Naive B cell (primary cell): Measurements from ENCODE around the gene IQUB. TPM values are rescaled to one million over a fixed set of nuclear protein-coding genes. Genes with fewer than 3 reads are reported as not detected.
A peak's percentile ranks its signal among the peaks of the same experiment; 100 is the strongest.
"Not testable (repeated sequence)": the region's sequence is repeated elsewhere in the genome, so short reads cannot be mapped to it uniquely, and the experiment has no call there.

Source experiments
- ATAC-seq, 2 donors: fragments of 150-1000 bp; cut with Tn5 transposase; 2 replicates each; pipeline ENCODE4 v1.10.0; 2021; ENCODE audit warnings: low read depth in 2 of 2, mild to moderate bottlenecking in 2 of 2, moderate library complexity in 2 of 2
- DNase-seq: peaks from one replicate; pipeline ENCODE4 v3.0.0; 2022
- H3K27ac Mint-ChIP-seq, 6 donors: one replicate each; pipeline ENCODE4 v1.8.0; 2020 to 2022; ENCODE audit warnings: mild to moderate bottlenecking in 6 of 6, mixed read lengths in 6 of 6, moderate library complexity in 5 of 6, inconsistent platforms in 2 of 6
- H3K27me3 Mint-ChIP-seq, 3 donors: one replicate each; pipeline ENCODE4 v1.8.0; 2021 to 2022; ENCODE audit warnings: mixed read lengths in 3 of 3, mild to moderate bottlenecking in 1 of 3
- H3K36me3 Mint-ChIP-seq, 2 donors: one replicate each; pipeline ENCODE4 v1.8.0; 2020 to 2022; ENCODE audit warnings: mixed read lengths in 2 of 2, inconsistent platforms in 1 of 2, mild to moderate bottlenecking in 1 of 2
- H3K4me1 Mint-ChIP-seq, 3 donors: one replicate each; pipeline ENCODE4 v1.8.0; 2020 to 2022; ENCODE audit warnings: mixed read lengths in 3 of 3, inconsistent platforms in 1 of 3, mild to moderate bottlenecking in 1 of 3, moderate library complexity in 1 of 3
- H3K4me3 Mint-ChIP-seq, 8 donors: one replicate each; pipeline ENCODE4 v1.8.0; 2020 to 2022; ENCODE audit warnings: mild to moderate bottlenecking in 8 of 8, mixed read lengths in 8 of 8, moderate library complexity in 8 of 8, inconsistent platforms in 2 of 8
- H3K9me3 Mint-ChIP-seq, 7 donors: one replicate each; pipeline ENCODE4 v1.8.0; 2020 to 2022; ENCODE audit warnings: mixed read lengths in 7 of 7, mild to moderate bottlenecking in 5 of 7, inconsistent platforms in 2 of 7, moderate library complexity in 1 of 7
- polyA plus RNA-seq, 6 donors: library from polyadenylated mRNA; unstranded; fragments of 300-500 nt; fragmentation: Illumina TruSeq; gene quantifications; one replicate each; pipeline ENCODE4 v1.2.3, GENCODE V29; 2021; ENCODE audit warnings: low read depth in 6 of 6

IQUB gene
- polyA plus RNA-seq, 6 donors from 2014 or later, result 0.08 TPM; not detected in 5

DNA sequence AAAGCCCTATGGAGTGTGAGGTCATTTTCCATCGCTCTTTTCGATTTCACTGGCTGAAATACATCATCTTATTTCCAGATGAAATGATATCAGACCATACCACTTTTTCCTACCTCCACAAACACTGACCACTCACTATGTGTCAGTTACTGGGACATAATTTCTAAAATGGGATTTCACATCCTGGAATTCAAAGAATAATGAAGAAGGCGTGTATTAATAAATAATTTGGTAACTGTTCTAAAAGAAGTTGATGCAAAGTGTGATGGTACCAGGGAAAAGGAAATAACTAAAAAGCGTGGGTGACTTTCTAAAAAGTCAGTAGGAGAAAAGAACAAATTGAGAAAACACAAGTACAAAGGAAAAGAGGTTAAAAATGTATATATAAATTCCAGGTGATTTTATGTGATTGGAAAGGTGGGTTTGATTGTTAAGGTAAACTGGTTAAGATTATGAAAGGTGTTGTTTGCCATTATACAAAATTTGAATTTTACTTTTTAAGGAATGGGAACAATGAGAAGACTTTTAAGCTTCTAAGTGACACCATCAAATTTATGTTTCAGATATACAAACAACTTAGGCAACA is 24.0 kb upstream of the IQUB start:
- no peaks in the 10 kb centered on the region for H3K36me3 Mint-ChIP-seq
- peaks cover under 1 to 8% (median 4%) of the 10 kb centered on the region in 3 donors for H3K4me1 Mint-ChIP-seq
- no peak overlapping the region for H3K4me3 Mint-ChIP-seq
- no peak for DNase-seq
- H3K27me3 Mint-ChIP-seq, result peaks cover 7 to 14% (median 10%) of the 10 kb centered on the region in 3 donors
- H3K9me3 Mint-ChIP-seq, result peaks cover 0 to 4% (median 0%) of the 10 kb centered on the region in 7 donors
- no peak for ATAC-seq
- no peak overlapping the region for H3K27ac Mint-ChIP-seq

- no peak within 1 kb of the TSS for H3K4me3 Mint-ChIP-seq
- H3K27ac Mint-ChIP-seq, result no peak within 1 kb of the TSS
- H3K27me3 Mint-ChIP-seq, result peaks cover 7 to 9% (median 7%) of the 10 kb centered on the region in 3 donors
- H3K36me3 Mint-ChIP-seq, result peaks cover 0 to 6% of the 10 kb centered on the region in 2 donors
- peaks cover 8 to 11% (median 11%) of the 10 kb centered on the region in 3 donors for H3K4me1 Mint-ChIP-seq
- DNase-seq (peak; percentile 96), ATAC-seq (peak; percentile 95 to 96)
- peaks cover 0 to 4% (median 0%) of the 10 kb centered on the region in 7 donors for H3K9me3 Mint-ChIP-seq
Measured at GRCh38 chr7:123557398-123558288, 23.2 kb upstream of the IQUB start, which contains the start of gene NDUFA5. Gene NDUFA5, minus strand, starts transcription at chr7:123557818. Its CDS starts 23 bp downstream, at chr7:123557795.

DNA sequence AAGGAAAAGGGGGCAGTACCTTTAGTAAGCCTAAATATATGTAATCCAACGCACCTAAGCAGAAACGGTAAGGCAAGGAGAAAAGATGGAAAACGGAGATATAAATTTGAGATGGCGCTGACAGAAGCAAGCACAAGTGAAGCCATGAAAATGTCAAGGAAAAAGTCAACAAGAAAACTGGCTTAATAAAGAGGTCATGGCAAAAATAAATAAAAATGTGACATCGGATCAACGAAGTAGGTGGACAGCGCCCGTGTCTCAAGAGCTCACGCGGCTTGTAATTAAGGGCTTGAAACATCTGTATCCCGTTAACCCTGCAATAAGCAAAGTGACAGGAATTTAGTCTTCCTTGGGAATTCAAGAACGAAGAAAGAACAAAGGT is 22.6 kb upstream of the IQUB start:
- peaks cover 5 to 9% (median 7%) of the 10 kb centered on the region in 3 donors for H3K27me3 Mint-ChIP-seq
- DNase-seq, result no peak
- peaks cover 9 to 12% (median 11%) of the 10 kb centered on the region in 3 donors for H3K4me1 Mint-ChIP-seq
- H3K27ac Mint-ChIP-seq, result no peak overlapping the region
- H3K4me3 Mint-ChIP-seq, result no peak overlapping the region
- H3K9me3 Mint-ChIP-seq, result peaks cover 0 to 4% (median 0%) of the 10 kb centered on the region in 7 donors
- H3K36me3 Mint-ChIP-seq, result peaks cover 0 to 8% of the 10 kb centered on the region in 2 donors
- ATAC-seq, result no peak

DNA sequence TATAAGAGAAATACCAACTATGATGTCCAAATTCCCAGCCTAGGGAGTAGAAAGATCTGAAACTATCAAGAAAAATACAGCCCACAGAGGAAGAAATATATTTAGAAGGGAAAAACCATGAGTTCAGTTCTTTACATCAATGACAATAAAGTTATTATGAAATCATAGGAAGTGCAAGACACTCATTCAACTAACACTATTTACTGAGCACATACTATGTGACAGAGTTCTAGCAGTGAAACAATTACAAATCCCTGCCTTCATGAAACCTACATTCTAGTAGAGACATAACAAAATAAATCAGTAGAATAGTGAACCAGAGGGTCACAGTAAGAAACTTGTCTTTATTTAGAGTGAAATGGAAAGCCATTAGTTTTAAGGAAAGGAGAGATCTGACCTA is 21.1 kb upstream of the IQUB start:
- DNase-seq, result no peak
- H3K4me3 Mint-ChIP-seq, result no peak overlapping the region
- ATAC-seq, result no peak
- peaks cover 0 to 4% (median 0%) of the 10 kb centered on the region in 7 donors for H3K9me3 Mint-ChIP-seq
- H3K27ac Mint-ChIP-seq, result no peak overlapping the region
- peaks cover 0 to 8% of the 10 kb centered on the region in 2 donors for H3K36me3 Mint-ChIP-seq
- no peaks in the 10 kb centered on the region for H3K27me3 Mint-ChIP-seq
- H3K4me1 Mint-ChIP-seq, result peaks cover 9 to 16% (median 11%) of the 10 kb centered on the region in 3 donors

DNA sequence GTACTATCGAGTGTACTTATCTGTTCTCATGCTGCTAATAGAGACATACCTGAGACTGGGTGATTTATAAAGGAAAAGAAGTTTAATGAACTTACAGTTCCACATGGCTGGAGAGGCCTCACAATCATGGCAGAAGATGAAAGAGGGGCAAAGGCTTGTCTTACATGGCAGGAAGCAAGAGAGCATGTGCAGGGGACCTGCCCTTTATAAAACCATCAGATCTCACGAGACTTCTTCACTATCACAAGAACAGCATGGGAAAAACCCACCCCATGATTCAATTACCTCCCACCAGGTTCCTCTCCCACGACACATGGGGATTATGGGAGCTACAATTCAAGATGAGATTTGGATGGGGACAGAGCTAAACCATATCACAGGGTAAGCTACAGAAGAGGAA is 18.8 kb upstream of the IQUB start:
- no peak for ATAC-seq
- Mint-ChIP-seq H3K4me1 (peaks cover 15 to 31% (median 24%) of the 10 kb centered on the region in 3 donors), H3K36me3 (peaks cover 12 to 13% of the 10 kb centered on the region in 2 donors), H3K4me3 (peak overlapping the region in 1 of 8 donors; percentile 37), H3K27me3 (no peaks in the 10 kb centered on the region), H3K27ac (no peak overlapping the region), H3K9me3 (peaks cover 0 to 4% (median 0%) of the 10 kb centered on the region in 7 donors)
- no peak for DNase-seq

- H3K27ac Mint-ChIP-seq, result no peak overlapping the region
- H3K9me3 Mint-ChIP-seq, result peaks cover 0 to 4% (median 0%) of the 10 kb centered on the region in 7 donors
- peaks cover 12 to 15% of the 10 kb centered on the region in 2 donors for H3K36me3 Mint-ChIP-seq
- H3K27me3 Mint-ChIP-seq, result no peaks in the 10 kb centered on the region
- peaks cover 15 to 32% (median 24%) of the 10 kb centered on the region in 3 donors for H3K4me1 Mint-ChIP-seq
- no peak overlapping the region for H3K4me3 Mint-ChIP-seq
- DNase-seq, result no peak
- ATAC-seq, result no peak
Measured at GRCh38 chr7:123552641-123553040, 18.2 kb upstream of the IQUB start.

GRCh38 chr7:123552134-123552533 is 17.7 kb upstream of the IQUB start:
- H3K27ac Mint-ChIP-seq, H3K27me3 Mint-ChIP-seq, H3K9me3 Mint-ChIP-seq, H3K4me3 Mint-ChIP-seq, ATAC-seq, DNase-seq: not testable (repeated sequence)
- H3K36me3 Mint-ChIP-seq, result peaks cover 12 to 15% of the 10 kb centered on the region in 2 donors
- peaks cover 15 to 32% (median 24%) of the 10 kb centered on the region in 3 donors for H3K4me1 Mint-ChIP-seq

GRCh38 chr7:123548406-123548805 is 14.0 kb upstream of the IQUB start:
- no peaks in the 10 kb centered on the region for H3K27me3 Mint-ChIP-seq
- ATAC-seq, result no peak
- peaks cover 12 to 15% of the 10 kb centered on the region in 2 donors for H3K36me3 Mint-ChIP-seq
- no peak for DNase-seq
- H3K4me1 Mint-ChIP-seq, result peaks cover 15 to 29% (median 24%) of the 10 kb centered on the region in 3 donors
- no peak overlapping the region for H3K4me3 Mint-ChIP-seq
- peaks cover 0 to 4% (median 0%) of the 10 kb centered on the region in 7 donors for H3K9me3 Mint-ChIP-seq
- H3K27ac Mint-ChIP-seq, result no peak overlapping the region

DNA sequence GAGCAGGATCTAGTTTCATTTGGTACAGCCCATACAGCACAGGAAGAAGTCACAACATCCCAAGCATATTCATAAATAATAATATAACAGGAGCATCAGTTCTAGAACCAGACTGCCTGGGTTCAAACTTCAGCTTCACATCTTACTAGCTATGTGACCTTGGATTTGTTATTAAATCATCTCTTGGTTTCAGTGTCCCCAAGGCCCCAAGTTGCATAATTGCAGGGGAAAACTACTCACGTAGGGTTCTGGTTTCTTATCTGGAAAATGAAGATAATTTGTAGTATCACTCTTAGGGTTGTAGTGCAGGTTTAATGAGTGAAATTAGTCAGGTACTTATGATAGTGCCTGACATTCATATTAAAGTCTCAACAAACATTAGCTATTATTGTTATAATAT is 5.5 kb upstream of the IQUB start:
- Mint-ChIP-seq H3K4me3 (no peak overlapping the region), H3K4me1 (peaks cover 3 to 10% (median 4%) of the 10 kb centered on the region in 3 donors), H3K36me3 (peaks cover 0 to 3% of the 10 kb centered on the region in 2 donors), H3K9me3 (no peaks in the 10 kb centered on the region), H3K27ac (peak overlapping the region in 1 of 6 donors; percentile 69), H3K27me3 (no peaks in the 10 kb centered on the region)
- ATAC-seq (no peak), DNase-seq (no peak)

DNA sequence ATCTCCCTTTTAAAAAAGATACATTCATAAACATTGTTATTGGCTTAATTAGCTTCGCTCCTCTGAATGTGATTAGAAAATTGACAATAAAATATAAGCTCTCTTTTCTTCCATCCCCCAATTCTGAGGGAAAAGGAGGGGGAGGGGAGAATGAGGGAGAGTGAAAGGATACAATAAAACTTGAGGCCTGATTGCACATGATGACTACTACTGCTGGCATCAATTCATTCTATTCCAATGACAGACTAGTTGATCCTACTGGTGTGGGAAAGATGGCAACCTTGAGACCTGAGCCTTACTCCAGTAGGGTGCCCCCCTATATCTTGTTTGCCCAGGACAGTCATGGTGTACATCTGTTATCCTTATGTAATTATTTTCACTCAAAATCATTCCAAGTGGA is 4.5 kb upstream of the IQUB start:
- H3K27ac Mint-ChIP-seq, result no peak overlapping the region
- H3K36me3 Mint-ChIP-seq, result peaks cover 0 to 3% of the 10 kb centered on the region in 2 donors
- H3K4me1 Mint-ChIP-seq, result peaks cover 11 to 19% (median 11%) of the 10 kb centered on the region in 3 donors
- DNase-seq (no peak), ATAC-seq (no peak)
- no peaks in the 10 kb centered on the region for H3K9me3 Mint-ChIP-seq
- H3K4me3 Mint-ChIP-seq, result no peak overlapping the region
- H3K27me3 Mint-ChIP-seq, result no peaks in the 10 kb centered on the region

- peak overlapping the region in 1 of 8 donors; percentile 23 for H3K4me3 Mint-ChIP-seq
- peak overlapping the region in 1 of 6 donors; percentile 34 for H3K27ac Mint-ChIP-seq
- DNase-seq (no peak), ATAC-seq (no peak)
- H3K36me3 Mint-ChIP-seq, result peaks cover 0 to 3% of the 10 kb centered on the region in 2 donors
- no peaks in the 10 kb centered on the region for H3K9me3 Mint-ChIP-seq
- H3K4me1 Mint-ChIP-seq, result peaks cover 17 to 25% (median 18%) of the 10 kb centered on the region in 3 donors
- peaks cover 2 to 5% (median 4%) of the 10 kb centered on the region in 3 donors for H3K27me3 Mint-ChIP-seq
Measured at GRCh38 chr7:123538189-123538714, 3.9 kb upstream of the IQUB start.

- Mint-ChIP-seq H3K27ac (no peak overlapping the region), H3K4me1 (peaks cover 23 to 27% (median 24%) of the 10 kb centered on the region in 3 donors), H3K27me3 (peaks cover 6 to 10% (median 9%) of the 10 kb centered on the region in 3 donors), H3K9me3 (no peaks in the 10 kb centered on the region), H3K4me3 (peak overlapping the region in 1 of 8 donors; percentile 67), H3K36me3 (peaks cover 0 to 3% of the 10 kb centered on the region in 2 donors)
- ATAC-seq, result no peak
- DNase-seq, result peak; percentile 19
Measured at GRCh38 chr7:123537026-123537642, 2.7 kb upstream of the IQUB start.

GRCh38 chr7:123535517-123535916 is 1.1 kb upstream of the IQUB start:
- Mint-ChIP-seq H3K9me3 (no peaks in the 10 kb centered on the region), H3K4me1 (peaks cover 23 to 27% (median 25%) of the 10 kb centered on the region in 3 donors), H3K4me3 (peak overlapping the region; percentile 5 to 97 (median 90)), H3K27me3 (peaks cover 6 to 18% (median 17%) of the 10 kb centered on the region in 3 donors), H3K27ac (no peak overlapping the region), H3K36me3 (no peaks in the 10 kb centered on the region)
- DNase-seq (no peak), ATAC-seq (no peak)
